Measurements from ENCODE around the gene SPTBN2. TPM values are rescaled to one million over a fixed set of nuclear protein-coding genes. Genes with fewer than 3 reads are reported as not detected.

The SPTBN2 gene
- total and polyA plus RNA-seq, 2 of the 4 experiments (the other 2 are of a cell fraction), result 0.18 to 0.41 TPM

GRCh38 chr11:66720223-66720898 lies 8.7 kb downstream of the SPTBN2 start:
- Histone ChIP-seq H2BK5ac (ENCODE audit: low read depth, low read length, poor library complexity, severe bottlenecking) (no peak overlapping the region), H4K91ac (ENCODE audit: insufficient read depth, low read depth, low read length) (no peak overlapping the region), H3K27ac (ENCODE audit: insufficient read depth, low read length) (no peak overlapping the region), H3K4me3 (ENCODE audit: insufficient read depth, low read depth, low read length) (no peak overlapping the region), H2BK15ac (ENCODE audit: low read depth, low read length) (no peak overlapping the region), H2AFZ (replicated peaks; ENCODE audit: low read length, poor library complexity) (peak overlapping the region; percentile 8), H3K27me3 (ENCODE audit: control insufficient read depth, insufficient read depth, low read length) (peaks cover 26% of the 10 kb centered on the region), H2BK20ac (ENCODE audit: low read depth, low read length) (no peak overlapping the region), H2AK5ac (ENCODE audit: low read depth, low read length) (no peak overlapping the region), H2BK120ac (ENCODE audit: low read depth, low read length) (no peak overlapping the region), H2AK9ac (replicated peaks; ENCODE audit: low read depth, low read length, poor library complexity) (no peak overlapping the region), H3K9me1 (ENCODE audit: insufficient read depth, low read length) (no peaks in the 10 kb centered on the region; the same call in 1 of the 2 replicates), H3K56ac (ENCODE audit: extremely low read depth, insufficient read depth, low read length) (no peak overlapping the region), H3K4me2 (ENCODE audit: low read depth, low read length) (no peak overlapping the region), H3K4me1 (ENCODE audit: control insufficient read depth, insufficient read depth, low read length) (peaks cover 2% of the 10 kb centered on the region; the same call in 1 of the 2 replicates), H3K9ac (ENCODE audit: low read depth, low read length) (no peak overlapping the region), H3K4ac (ENCODE audit: low read depth, low read length) (no peak overlapping the region), H3K14ac (replicated peaks; ENCODE audit: low read depth, low read length) (no peak overlapping the region), H4K5ac (ENCODE audit: low read depth, low read length) (no peak overlapping the region), H3K36me3 (ENCODE audit: control insufficient read depth, insufficient read depth, low read length) (no peaks in the 10 kb centered on the region), H3K23ac (ENCODE audit: low read depth, low read length) (no peak overlapping the region), H3K18ac (ENCODE audit: low read depth, low read length) (no peak overlapping the region), H3K9me3 (ENCODE audit: control insufficient read depth, insufficient read depth, low read length) (no peaks in the 10 kb centered on the region), H4K8ac (ENCODE audit: low read depth in 2 of 2, low read length in 2 of 2) (no peak overlapping the region), H3K79me1 (ENCODE audit: low read depth in 1 of 2, low read length in 2 of 2) (no peaks in the 10 kb centered on the region), H4K20me1 (ENCODE audit: insufficient read depth, low read length) (no peaks in the 10 kb centered on the region)
- 68% methylated on average over 5 of the region's 15 CpGs; no CpG with 5 or more reads in 1 of the 2 experiments for WGBS, 2 experiments (ENCODE audit: extremely low coverage in 2 of 2, insufficient read length in 1 of 2)
- POLR2A ChIA-PET (ENCODE audit: unreplicated experiment), result no interaction called here
- dilution Hi-C loops (cut with HindIII; ENCODE audit: low sequenced_read_pairs, unreplicated experiment) (no loop called here), intact Hi-C loops (cut with micrococcal nuclease) (no loop called here), in situ Hi-C loops (cut with MboI; ENCODE audit: low sequenced_read_pairs) (no loop called here)
- BruUV-seq (replicated peaks), result no TSS peak
- CTCF ChIA-PET, result interaction anchor here (0.7 kb wide), 1 partner anchor 10 kb away, joined by 3 read pairs; no protein-coding TSS in a partner anchor
- no peak; the same call in none of the 2 replicates for ATAC-seq (ENCODE audit: low read depth)
- TF ChIP-seq FOS (IDR thresholded peaks at IDR 0.05; ENCODE audit: low read depth, low read length) (0 out of 2 replicates have a peak, but pooled peaks have one; percentile 21), RCOR1 (IDR thresholded peaks at IDR 0.05; ENCODE audit: insufficient replicate concordance, low read length) (no peak), USF2 (IDR thresholded peaks at IDR 0.05; ENCODE audit: low read depth, low read length) (0 out of 2 replicates have a peak, but pooled peaks have one; percentile 4)
- peak; percentile 56 for DNase-seq
